Measurements from ENCODE around the gene PDSS2.

PDSS2 gene

GRCh38 chr6:107105511-107106116, 353.8 kb downstream of the PDSS2 start:
- H3K4me1 Mint-ChIP-seq, result no peaks in the 10 kb centered on the region
- H3K9me3 Mint-ChIP-seq, result no peaks in the 10 kb centered on the region
- no peak overlapping the region for H3K4me3 Mint-ChIP-seq
- DNase-seq (ENCODE audit: low spot score in 2 of 2), result no peak
- no peak for ATAC-seq
- H3K36me3 Mint-ChIP-seq, result no peaks in the 10 kb centered on the region
- H3K27ac Mint-ChIP-seq, result no peak overlapping the region

DNA sequence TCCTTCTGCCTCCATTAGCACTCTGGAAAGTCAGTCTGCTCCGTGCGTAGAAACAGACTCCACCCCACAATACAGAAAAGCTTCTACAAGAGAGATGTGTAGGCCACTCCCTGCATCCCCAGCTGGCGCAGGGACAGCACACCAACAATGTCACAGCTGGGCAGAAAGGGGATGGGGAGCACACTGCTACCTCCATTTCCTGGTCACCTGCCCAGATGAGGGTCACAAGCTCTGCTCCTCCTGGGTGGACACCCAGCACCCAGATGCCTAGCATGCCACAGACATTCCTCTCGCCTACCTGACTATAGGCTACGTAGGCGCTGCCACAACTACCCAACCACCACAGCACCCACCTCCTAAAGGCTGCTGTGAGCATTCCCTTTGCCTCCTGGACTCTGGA, 356.3 kb downstream of the PDSS2 start:
- no peak overlapping the region for H3K27ac Mint-ChIP-seq
- H3K9me3 Mint-ChIP-seq, result no peaks in the 10 kb centered on the region
- H3K36me3 Mint-ChIP-seq, result no peaks in the 10 kb centered on the region
- H3K4me1 Mint-ChIP-seq, result peaks cover 9% of the 10 kb centered on the region
- ATAC-seq (no peak), DNase-seq (ENCODE audit: low spot score in 2 of 2) (no peak)
- H3K4me3 Mint-ChIP-seq, result no peak overlapping the region
